Caki2 (cell line): Measurements from ENCODE around the gene TFF2. TPM values are rescaled to one million over a fixed set of nuclear protein-coding genes. Genes with fewer than 3 reads are reported as not detected.
A peak's percentile ranks its signal among the peaks of the same experiment; 100 is the strongest.

ENCODE experiments used
- DNase-seq: peaks from one replicate; pipeline ENCODE4 v3.0.0-alpha.2; 2015; ENCODE audit warnings: low read depth
- in situ Hi-C: cut with HindIII; loops from 2 replicates; pipeline ENCODE4 v1.10.0; 2016; ENCODE audit warnings: low sequenced_read_pairs, low pct_unique_long_range_greater_than_20kb, mixed read lengths
- total RNA-seq: library from RNA; depleted of rRNA; stranded (reverse); fragments of >200 nt; shearing (Covaris generic); gene quantifications from 2 replicates; pipeline ENCODE4 v1.2.3, GENCODE V29; 2014; ENCODE audit warnings: low replicate concordance

TFF2 gene
- total RNA-seq, 1 experiment from 2014 or later = not detected

GRCh38 chr21:42373196-42373907 is 22.6 kb upstream of the TFF2 start:
- no peak for DNase-seq
- in situ Hi-C loops = no loop called here

- DNase-seq = no peak
- in situ Hi-C loops = no loop called here
Observed at GRCh38 chr21:42370894-42371654, 20.3 kb upstream of the TFF2 start.

DNA sequence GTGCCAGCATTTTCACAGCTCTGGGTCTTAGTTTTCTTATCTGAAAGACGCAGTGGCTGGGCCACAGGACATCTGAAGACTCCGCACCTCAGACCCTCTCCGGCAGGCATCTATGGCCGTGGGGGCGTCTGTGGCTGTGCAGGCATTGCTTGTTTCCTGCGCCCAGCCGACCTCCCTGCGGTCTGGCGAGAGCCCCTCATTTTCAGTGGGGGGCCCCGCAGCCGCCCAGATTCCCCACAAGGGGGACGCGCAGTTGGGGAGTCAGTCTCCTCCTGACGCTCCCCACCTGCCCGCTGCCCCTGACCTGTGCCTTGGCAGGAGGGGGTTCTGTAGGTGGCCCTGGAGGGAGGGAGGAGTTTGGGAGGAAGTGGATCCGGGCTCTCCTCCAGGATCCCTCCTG is 19.0 kb upstream of the TFF2 start:
- in situ Hi-C loops = no loop called here
- DNase-seq = no peak

- in situ Hi-C loops = no loop called here
- no peak for DNase-seq
Observed at GRCh38 chr21:42367367-42368165, 16.8 kb upstream of the TFF2 start.

DNA sequence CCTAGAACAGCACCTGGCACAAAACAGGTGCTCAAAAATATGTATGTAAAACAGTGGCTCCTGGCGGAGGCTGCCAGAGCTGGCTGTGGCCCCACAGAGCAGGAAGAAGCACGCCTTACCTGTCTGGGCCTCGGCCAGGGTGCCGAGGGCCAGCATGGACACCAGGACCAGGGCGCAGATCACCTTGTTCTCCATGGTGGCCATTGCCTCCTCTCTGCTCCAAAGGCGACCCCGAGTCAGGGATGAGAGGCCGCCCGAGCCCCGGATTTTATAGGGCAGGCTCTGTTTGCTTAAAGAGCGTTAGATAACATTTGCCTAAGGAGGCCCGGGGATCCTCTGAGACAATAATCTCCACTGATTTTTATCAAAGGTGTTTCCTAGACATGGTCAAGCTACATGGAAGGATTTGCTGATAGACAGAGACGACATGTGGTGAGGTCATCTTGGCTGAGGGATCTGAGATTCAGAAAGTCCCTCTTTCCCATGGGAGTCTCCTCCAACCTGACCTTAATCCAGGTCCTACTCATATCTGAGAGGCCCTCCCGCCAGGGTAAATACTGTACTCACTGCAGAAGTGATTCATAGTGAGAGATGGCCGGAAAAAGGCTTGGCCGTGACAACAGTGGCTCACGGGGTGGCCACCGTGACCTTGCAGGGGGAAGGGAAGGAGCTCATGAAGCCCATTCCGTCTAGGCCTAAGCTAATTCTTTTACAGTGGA is 15.7 kb upstream of the TFF2 start, which contains the start of gene TFF1:
Gene TFF1, minus strand, starts transcription at position 244 of the 719 bp plus-strand sequence. Its CDS starts 40 bp downstream, at position 204.
- DNase-seq = peak; percentile 62
- in situ Hi-C loops = no loop called here

- no peak for DNase-seq
- in situ Hi-C loops = no loop called here
Observed at GRCh38 chr21:42365770-42366169, 15.0 kb upstream of the TFF2 start.

DNA sequence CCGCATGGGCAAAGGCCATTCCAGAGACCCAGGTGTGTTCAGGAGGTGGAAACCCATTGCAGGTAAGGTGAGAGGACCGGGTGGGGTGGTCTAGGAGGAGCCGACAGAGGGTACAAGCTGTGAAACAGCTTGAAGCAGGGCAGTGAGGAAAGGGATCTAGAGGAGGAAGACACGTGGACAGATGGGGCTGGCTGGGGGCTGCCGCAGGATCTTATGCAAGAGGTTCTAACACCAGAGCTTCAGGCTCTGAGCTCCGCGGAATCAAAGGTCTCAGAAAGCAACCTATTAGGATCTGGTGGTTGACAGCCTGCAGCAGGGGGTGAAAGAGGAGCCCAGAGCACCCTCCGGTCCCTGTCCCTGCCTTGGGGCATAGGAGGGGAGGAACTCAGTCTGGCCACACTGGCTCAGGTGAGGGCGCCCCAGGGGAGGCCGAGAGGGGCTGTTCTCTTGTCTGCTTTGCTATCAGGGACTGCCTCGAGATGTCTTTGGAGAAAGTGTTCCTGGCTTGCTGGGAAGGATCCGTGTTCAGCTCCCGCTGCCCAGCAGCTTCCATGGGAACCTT is 13.6 kb upstream of the TFF2 start:
- DNase-seq = no peak
- in situ Hi-C loops = no loop called here

- in situ Hi-C loops = no loop called here
- DNase-seq = no peak
Observed at GRCh38 chr21:42363312-42363711, 12.5 kb upstream of the TFF2 start.

GRCh38 chr21:42362700-42363099 is 11.9 kb upstream of the TFF2 start:
- in situ Hi-C loops = no loop called here
- no peak for DNase-seq

- no peak for DNase-seq
- in situ Hi-C loops = no loop called here
Observed at GRCh38 chr21:42362198-42362597, 11.4 kb upstream of the TFF2 start.

DNA sequence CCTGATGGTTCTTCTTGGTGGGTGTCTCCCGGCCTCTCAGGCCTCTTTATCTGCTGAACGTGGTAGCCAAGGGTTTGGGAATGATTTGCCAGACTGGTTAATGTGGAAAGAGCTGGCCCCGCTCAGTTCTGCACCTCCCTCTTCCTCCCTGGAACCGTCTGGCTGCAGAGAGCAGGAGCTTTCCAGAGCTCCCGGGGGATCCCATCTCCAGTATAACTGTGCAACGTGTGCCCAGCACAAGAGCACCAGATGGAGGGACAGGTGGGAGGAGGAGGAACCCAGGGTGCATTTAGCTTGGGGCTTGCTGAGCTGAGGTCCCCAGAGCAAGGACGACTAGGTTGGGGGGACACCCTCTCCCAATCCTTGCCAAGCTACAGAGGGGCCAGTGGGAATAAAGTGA is 10.5 kb upstream of the TFF2 start:
- DNase-seq = no peak
- in situ Hi-C loops = no loop called here

DNA sequence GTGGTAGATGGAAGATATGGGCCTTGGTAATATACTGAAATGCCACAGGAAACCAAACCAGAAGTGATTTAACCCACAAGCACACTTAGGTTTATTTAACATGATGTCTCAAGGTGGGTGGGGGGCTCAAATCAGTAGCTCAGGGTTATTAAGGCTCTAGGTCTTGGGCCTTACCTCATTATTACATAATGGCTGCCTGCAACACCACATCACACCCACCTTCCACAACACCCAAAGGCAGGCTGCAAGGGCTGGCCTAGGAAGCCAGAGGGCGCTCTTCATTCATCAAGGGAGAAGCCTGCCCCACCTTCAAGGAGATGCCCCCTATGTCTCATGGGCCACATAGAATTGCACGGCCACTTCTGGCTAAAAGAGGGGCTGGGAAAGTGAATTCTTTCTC is 9.5 kb upstream of the TFF2 start:
- no peak for DNase-seq
- in situ Hi-C loops = no loop called here

DNA sequence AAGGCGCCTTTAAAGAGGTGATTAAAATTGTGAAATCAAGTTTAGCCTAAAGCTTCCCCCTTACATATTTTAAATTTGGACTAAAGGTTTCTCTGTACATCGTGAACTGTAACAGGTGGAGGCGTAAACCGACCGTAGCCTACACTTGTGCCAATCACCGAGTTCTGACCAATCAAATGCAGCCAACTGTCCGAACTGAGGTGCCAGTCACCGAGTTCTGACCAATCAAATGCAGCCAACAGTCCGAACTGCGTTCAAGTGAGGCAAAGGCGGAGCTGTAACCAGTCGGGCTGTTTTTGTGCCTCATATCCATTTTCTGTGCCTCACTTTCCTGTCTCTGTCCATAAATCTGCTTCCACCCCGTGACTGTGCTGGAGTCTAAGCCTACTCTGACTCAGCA is 8.1 kb upstream of the TFF2 start:
- DNase-seq = no peak
- in situ Hi-C loops = no loop called here

DNA sequence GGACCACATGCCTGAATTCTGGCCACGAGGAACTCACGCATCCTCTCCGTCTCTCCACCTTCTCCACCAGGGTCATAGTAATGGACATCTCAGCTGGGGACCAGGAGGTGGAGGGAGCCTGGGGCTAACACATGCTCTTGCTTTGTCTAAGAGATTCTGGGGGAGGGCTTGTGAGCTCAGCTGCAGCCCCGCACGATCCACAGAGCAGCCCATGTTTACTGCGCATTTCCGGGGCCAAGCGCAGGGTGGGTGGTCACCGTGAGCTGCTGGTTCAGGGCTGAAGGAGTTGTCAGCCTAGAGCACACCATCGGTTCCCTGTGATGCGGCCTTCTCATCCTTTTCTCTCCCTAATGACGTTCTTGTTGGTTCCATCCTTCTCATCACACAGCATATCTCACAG is 7.5 kb upstream of the TFF2 start:
- DNase-seq = no peak
- in situ Hi-C loops = no loop called here

DNA sequence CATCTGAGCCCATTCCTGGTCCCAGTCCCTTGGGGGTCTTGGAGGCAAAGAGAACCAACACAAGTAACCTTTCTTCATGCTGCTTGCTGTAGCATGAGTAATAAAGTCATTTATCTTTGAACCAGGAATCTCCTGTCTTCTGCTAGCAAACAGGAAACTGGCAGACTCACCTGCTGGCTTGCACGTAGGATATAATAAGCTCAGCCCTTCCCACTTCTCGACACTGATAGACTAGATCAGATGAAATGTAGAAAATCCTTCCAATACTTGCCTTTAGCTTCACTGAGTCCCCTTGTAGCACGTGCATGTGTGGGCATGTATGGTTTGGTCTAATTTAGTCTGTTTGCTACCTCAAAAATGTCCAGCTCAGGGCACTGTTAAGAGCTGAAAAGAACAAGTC is 6.5 kb upstream of the TFF2 start:
- in situ Hi-C loops = no loop called here
- DNase-seq = no peak

- in situ Hi-C loops = no loop called here
- no peak for DNase-seq
Observed at GRCh38 chr21:42356650-42357049, 5.9 kb upstream of the TFF2 start.

- in situ Hi-C loops = no loop called here
- no peak for DNase-seq
Observed at GRCh38 chr21:42356046-42356445, 5.3 kb upstream of the TFF2 start.

GRCh38 chr21:42353623-42354022 is 2.8 kb upstream of the TFF2 start:
- in situ Hi-C loops = no loop called here
- no peak for DNase-seq
